GM18526 (cell line): ENCODE data around the gene TRIM24.

Source experiments
- POLR2A ChIP-seq: IDR thresholded peaks from 3 replicates; pipeline ENCODE4 v1.6.1; 2011; ENCODE audit not compliant: insufficient read length; ENCODE audit errors: extremely low read depth

TRIM24 gene

DNA sequence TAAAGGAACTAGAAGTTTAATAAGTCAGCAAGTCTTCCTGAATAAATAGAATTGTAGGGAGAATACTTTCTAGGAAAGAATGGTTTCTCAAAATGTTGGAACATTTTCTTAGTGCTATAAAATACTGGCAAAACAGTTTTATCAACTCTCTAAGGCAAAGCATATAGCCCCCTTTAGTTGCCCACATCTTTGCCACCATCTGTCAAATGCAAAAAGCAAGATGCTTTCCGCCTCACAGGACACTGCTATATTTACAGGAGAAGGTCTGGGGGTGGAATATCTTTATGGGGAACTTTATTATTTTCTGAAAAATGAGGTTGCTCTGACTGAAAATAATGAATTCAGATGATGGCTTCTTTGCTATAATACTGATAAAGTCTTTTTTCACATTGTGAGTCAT, 162.8 kb downstream of the TRIM24 start:
- no peak for TF ChIP-seq POLR2A

DNA sequence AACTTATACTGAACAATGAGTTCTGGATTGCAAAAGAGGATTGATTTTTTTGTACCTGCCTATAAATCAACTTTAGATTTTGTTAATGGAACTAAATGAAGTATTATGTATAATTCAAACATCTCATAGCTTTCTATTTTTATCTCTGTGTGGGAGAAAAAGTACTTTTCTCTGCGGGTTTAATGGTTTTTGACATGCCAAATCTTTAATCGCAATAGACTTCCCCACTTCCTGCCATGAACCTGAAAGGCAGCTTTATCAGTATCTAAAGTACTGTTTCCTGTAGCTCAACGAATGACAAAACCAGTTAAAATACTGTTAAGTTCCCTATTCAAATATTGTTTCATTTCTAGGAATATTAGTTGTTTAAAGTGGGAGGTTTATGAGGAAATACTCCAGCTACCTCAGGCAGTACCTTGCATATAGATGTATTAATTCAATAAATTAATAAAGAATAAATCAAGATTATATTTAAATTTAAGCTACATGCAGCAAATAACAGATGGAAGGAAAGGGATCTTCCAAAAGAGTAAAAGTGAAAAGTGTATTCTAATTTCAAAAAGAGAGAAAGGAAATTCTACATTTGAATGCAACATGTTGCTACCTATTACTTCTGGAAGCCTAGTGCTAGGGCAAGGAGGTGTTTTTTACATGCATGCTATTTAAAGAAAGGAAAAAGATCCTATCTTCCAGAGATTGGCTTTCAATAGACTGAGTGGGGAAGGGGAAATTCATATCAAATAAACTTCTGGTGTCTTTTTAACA, 165.2 kb downstream of the TRIM24 start:
- no peak for TF ChIP-seq POLR2A

DNA sequence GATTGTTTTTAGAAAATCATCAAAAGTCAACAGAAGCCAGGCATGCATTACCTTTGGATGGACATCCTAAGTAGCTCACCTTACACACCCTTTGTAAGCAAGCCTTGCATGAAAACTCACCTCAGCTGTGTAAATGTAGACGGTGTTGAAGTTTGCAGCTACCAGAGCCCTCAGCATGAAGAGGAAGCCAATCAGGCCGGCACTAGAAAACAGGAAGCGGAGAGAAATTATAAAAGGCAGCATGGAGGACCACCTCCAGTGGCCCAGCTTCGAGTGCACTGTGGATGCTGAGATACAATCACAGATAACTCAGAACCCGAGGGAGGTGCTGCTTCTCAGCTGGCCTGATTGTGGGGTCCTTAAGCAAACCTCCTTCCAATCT, 165.8 kb downstream of the TRIM24 start:
- no peak for TF ChIP-seq POLR2A

DNA sequence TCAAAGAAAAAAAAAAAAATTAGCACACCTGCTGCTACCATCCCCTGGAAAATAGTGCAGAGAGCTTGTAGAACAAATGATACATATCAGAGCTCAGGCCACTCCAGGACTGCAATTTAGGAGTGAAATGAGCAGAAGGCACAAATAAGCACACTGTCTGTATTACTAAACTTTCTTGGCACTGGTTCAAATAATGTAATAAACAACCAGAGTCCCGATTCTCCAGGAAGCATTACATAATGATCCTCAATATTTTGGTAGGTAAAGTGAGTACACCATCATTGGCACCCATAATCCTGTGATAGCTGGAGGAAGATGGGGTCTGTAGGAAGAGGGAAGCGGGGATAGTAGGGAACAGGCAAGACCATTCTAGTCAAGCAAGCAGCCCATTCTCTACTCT, 166.8 kb downstream of the TRIM24 start:
- no peak for TF ChIP-seq POLR2A

DNA sequence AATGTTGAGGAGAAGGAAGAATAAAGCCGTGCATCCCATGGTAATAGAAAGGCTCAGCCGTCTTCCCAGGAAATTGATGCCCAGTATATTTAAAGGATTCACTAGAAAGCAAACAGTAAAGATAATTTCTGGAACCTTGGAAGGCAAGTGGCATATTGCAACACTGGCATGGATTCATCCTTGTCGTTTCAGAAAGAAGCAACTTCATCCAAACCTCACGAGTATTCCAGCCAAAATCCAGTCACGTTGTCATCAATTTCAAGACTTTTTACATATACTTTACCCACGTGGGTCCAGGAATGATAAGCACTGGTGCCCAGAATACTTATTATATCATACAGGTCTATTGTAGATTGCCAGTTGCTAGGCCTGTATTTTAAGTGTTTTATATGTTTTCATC, 167.3 kb downstream of the TRIM24 start:
- no peak for TF ChIP-seq POLR2A

DNA sequence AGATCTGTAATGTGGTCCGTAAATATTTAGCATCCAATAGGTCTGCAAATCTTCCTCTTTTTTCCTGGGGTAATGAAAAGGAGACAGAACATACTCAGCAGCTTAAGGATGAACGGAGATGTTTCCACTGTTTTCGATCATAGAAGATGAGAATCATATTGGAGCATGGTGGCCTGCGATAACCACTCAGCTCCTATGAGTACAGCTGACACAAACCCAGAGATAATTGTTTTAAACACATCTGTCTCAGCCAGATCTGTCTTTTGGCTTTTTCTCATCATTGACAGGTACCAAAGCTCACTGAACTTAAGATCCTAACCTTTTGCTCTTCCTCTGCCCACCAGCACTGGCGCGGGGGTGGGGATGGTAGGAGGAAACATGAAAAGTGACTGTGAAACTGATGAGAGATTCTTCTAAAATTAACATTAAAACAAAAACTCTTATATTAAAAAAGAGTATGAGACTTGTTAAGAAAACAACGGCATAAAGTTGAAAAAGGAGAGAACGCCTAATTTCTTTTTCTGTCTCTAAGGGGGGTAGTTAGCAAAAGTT, 170.1 kb downstream of the TRIM24 start:
- no peak for TF ChIP-seq POLR2A

DNA sequence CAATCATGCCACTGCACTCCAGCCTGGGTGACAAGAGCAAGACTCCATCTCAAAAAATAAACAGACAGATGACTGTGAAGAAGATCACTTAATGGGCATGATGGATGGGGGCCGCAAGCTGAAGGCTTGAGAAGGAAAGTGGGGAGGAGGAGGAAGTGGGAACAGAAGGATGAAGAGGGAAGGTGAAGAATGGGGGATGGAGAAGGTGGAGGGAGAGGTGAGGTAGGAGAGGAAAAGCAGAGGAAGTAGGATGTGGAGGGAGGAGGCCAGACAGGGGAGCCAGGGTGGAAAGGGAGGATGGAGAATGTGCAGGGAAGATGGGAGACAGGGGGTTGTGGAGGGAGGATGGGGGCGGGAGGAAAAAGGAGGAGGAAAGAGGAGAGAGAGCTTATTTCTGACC, 172.3 kb downstream of the TRIM24 start:
- no peak for TF ChIP-seq POLR2A

DNA sequence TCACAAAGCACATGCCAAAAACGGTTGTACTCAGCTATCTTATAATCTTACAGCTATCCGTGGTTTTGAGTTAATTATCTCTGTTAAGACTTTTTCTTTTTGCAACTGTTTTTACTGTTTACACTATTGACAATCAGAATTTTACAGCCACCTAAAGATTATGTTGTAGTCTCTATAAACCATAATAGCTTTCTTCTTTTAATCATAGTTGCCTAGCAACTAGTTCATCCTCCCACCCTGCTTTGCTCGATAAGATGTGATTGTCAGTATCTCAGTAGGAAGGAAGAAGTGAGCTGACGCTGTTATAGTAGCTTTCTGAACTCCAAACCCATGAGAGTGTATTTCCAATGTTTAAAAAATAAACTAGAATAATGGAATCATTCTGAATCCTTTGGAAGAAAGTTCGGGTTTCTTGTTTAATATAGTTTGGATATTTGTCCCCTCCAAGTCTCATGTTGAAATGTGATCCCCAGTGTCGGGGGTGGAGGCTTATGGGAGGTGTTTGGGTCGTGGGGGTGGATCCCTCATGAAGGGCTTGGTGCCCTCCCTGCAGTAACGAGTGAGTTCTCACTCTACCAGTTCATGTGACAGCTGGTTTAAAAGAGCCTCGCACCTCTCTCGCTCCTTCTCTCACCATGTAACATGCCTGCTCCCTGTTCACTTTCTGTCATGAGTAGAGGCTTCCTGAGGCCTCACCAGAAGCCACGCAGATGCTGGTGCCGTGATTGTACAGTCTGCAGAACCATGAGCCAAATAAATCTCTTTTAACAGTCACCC, 173.0 kb downstream of the TRIM24 start:
- no peak for TF ChIP-seq POLR2A
